ENCODE results near the gene HOATZ. TPM values are rescaled to one million over a fixed set of nuclear protein-coding genes. Genes with fewer than 3 reads are reported as not detected.

Gene HOATZ
- total RNA-seq, 1 donor from 2014 or later: not detected

DNA sequence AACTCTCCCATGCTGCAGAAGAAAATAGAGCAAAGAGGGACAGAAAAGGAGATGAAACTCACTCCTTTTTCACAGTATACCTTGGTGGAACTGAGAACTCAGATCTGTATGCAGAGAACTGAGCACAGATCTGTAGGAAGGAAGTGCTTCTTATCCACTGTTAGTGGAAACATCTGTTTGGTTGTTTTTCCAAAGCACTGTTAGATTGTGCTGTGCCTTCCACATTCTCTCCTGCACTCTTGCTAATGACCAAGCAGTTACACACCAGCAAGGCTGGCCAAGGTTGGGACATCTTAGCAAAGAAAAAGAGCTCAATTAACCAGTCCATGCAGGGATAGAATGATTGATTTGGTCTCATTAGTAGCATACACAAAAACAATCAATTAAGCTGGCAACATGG is 67.6 kb downstream of the HOATZ start:
- no peak for DNase-seq
- ChIA-PET CTCF (interaction anchor here (1.1 kb wide), 1 partner anchor 195 kb away, joined by 3 read pairs; no protein-coding TSS in a partner anchor), POLR2A (no interaction called here)
- H3K9me3 Mint-ChIP-seq: no peaks in the 10 kb centered on the region
- no peaks in the 10 kb centered on the region for H3K36me3 Mint-ChIP-seq (ENCODE audit: low read depth)
- H3K27ac Mint-ChIP-seq: no peak overlapping the region
- no peaks in the 10 kb centered on the region for H3K27me3 Mint-ChIP-seq
- intact Hi-C loops (cut with micrococcal nuclease): no loop called here
- TF ChIP-seq CTCF (IDR thresholded peaks at IDR 0.05): no peak
- ATAC-seq (ENCODE audit: low read depth): no peak
- peaks cover 4% of the 10 kb centered on the region for H3K4me1 Mint-ChIP-seq
- no peak overlapping the region for H3K4me3 Mint-ChIP-seq

- ChIA-PET POLR2A (no interaction called here), CTCF (interaction anchor here (1.1 kb wide), 1 partner anchor 194 kb away, joined by 3 read pairs; no protein-coding TSS in a partner anchor)
- Mint-ChIP-seq H3K4me1 (peaks cover 4% of the 10 kb centered on the region), H3K27ac (no peak overlapping the region), H3K4me3 (no peak overlapping the region), H3K36me3 (ENCODE audit: low read depth) (no peaks in the 10 kb centered on the region), H3K27me3 (no peaks in the 10 kb centered on the region), H3K9me3 (no peaks in the 10 kb centered on the region)
- intact Hi-C loops (cut with micrococcal nuclease): no loop called here
- DNase-seq: no peak
- TF ChIP-seq CTCF (IDR thresholded peaks at IDR 0.05): no peak
- ATAC-seq (ENCODE audit: low read depth): no peak
These were observed 68.3 kb downstream of the HOATZ start for GRCh38 chr11:111582881-111583280.

DNA sequence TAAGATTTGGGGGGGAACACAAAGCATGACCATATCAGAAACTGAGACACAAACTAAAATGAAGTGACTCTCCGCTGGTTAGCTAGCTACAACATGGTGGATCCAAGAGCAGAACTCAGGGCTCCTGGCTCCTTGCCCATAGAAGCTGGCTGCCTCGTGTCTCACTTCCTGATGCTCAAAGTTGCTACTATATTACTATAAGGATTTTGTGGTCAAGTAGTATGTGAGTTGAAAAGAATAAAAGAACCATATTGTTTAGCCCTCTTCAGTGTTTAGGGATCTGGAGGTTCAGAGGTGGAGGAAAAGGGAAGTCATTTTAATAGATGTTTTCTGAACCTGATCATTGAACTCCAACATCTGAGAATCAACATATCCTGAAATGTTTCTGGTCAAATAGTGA is 70.8 kb downstream of the HOATZ start:
- Mint-ChIP-seq H3K9me3 (no peaks in the 10 kb centered on the region), H3K27me3 (peaks cover 2% of the 10 kb centered on the region), H3K4me1 (peaks cover 4% of the 10 kb centered on the region), H3K36me3 (ENCODE audit: low read depth) (no peaks in the 10 kb centered on the region), H3K4me3 (no peak overlapping the region), H3K27ac (no peak overlapping the region)
- no peak for TF ChIP-seq CTCF (IDR thresholded peaks at IDR 0.05)
- DNase-seq: no peak
- POLR2A ChIA-PET: no interaction called here
- ATAC-seq (ENCODE audit: low read depth): no peak
- intact Hi-C loops (cut with micrococcal nuclease): no loop called here
- CTCF ChIA-PET: interaction anchor here (3.9 kb wide), 1 partner anchor 191 kb away, joined by 71 read pairs; no protein-coding TSS in a partner anchor

DNA sequence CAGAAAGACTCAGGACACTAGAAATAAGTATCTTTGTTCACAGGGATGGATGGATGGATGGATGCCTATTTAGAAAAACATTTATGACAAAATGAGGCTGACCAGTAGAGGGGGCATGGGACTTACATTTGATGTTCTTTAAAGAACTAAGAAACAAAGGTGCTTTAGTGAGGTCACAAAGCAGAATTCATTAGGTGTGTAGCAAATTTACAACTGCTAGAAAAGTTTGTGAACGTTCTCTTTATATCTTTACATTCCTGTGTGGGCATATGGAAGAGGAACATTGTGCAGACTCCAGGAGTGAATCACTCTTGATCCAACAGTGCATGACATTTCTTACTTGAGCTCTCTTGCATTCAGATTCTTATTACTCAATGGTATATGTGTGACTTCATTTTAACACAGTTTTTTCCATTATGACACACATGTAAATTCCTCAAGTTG is 71.8 kb downstream of the HOATZ start:
- no peak for DNase-seq
- H3K4me1 Mint-ChIP-seq: peaks cover 4% of the 10 kb centered on the region

More for the DNA sequence above, 71.8 kb downstream of the HOATZ start:
- POLR2A ChIA-PET: interaction anchor here (0.9 kb wide), 1 partner anchor 191 kb away, joined by 3 read pairs; no protein-coding TSS in a partner anchor
- intact Hi-C loops (cut with micrococcal nuclease): loop anchor here (1.0 kb wide), 5 partner anchors 10 to 255 kb away; partner anchors contain the start of gene SIK2
- CTCF ChIA-PET: interaction anchor here (0.6 to 3.9 kb wide), 9 partner anchors 12 to 256 kb away, joined by 3 to 71 read pairs (median 6); partner anchors contain the start of gene SIK2
- Mint-ChIP-seq H3K36me3 (ENCODE audit: low read depth) (no peaks in the 10 kb centered on the region), H3K4me3 (no peak overlapping the region), H3K27me3 (peaks cover 2% of the 10 kb centered on the region), H3K9me3 (no peaks in the 10 kb centered on the region), H3K27ac (no peak overlapping the region)
- ATAC-seq (ENCODE audit: low read depth): peak; percentile 61
- peak; percentile 69 for TF ChIP-seq CTCF (IDR thresholded peaks at IDR 0.05)

Other genes with a start within 250 kb of the HOATZ start
- gene POU2AF3, start 216.2 kb upstream of the HOATZ start, total RNA-seq: 0.82 and 1.1 TPM in 2 replicates
- 141 and 155 TPM in 2 replicates for gene POU2AF1, start 135.5 kb upstream of the HOATZ start, total RNA-seq
- not detected in 2 replicates for gene BTG4, start 2.4 kb upstream of the HOATZ start, total RNA-seq
- not detected in 2 replicates for gene LAYN, start 25.9 kb downstream of the HOATZ start, total RNA-seq
- 10.0 and 10.2 TPM in 2 replicates for gene SIK2, start 87.7 kb downstream of the HOATZ start, total RNA-seq